Endothelial cell of hepatic sinusoid (primary cell): ENCODE data around the gene PTPRN.

ENCODE experiments used
- in situ Hi-C: cut with HindIII; loops from 2 replicates; pipeline ENCODE4 v1.10.0; 2017; ENCODE audit warnings: low sequenced_read_pairs

PTPRN gene

DNA sequence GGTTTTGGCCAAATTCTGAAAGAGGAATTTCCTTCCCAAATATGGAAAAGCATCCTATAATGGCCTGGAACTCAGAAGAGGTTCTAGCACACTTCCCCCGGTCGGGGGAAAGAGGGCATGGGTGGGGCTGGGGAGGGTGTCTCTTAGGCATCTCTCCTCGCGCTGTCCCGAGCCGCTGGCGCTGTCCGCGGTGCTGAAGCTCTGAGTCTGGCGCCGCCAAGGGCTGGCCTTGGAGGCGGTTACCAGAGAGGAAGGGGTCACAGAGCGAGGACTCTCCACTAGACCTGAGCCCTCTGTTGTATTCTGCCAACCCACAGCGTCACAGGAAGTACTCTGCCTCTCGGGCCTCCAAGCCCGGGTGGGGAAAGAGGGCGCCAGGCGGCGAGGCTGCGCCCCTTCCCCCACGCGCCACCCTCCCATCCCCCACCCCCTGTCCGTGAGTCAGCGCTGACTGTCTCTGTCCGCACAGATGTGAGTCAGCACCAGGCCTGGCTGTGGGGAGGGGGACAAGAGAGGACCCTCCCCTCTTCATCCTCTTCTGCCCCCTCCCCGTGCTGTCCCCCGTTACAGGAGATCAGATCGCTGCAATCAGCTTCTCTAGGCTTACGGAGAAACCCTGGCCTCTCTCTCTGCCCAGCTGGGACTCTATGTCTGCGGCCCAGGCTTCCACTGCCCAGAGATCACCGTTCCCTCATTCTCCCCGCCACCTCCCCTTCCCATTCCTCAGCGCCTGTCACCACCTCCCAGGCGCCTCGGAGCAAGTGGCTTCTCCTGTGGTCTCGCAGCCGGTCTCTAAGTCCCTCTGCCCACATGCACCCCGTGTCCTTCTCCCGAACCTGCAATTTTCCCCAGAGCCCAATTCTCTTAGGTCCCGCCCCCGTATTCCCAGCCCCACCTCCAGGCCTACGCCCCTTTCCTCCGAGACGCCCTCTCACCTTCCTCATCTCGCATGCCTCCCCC, 779 bp downstream of the PTPRN start:
- in situ Hi-C loops, result no loop called here

DNA sequence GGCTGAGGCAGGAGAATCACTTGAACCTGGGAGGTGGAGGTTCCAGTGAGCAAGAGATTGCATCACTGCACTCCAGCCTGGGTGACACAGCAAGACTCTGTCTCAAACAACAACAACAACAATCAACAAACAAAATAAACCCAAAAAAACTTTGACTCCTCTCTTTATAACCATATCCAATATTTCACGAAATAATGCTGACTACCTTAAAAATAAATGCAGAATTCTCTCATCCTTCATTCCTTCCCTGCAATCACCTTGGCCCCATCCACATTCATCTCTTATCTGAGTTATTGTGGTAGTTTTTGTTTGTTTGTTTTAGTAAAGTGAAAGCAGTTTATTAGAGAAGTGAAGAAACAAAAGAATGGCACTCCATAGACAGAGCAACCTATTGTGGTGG, 3.2 kb downstream of the PTPRN start:
- in situ Hi-C loops, result no loop called here

DNA sequence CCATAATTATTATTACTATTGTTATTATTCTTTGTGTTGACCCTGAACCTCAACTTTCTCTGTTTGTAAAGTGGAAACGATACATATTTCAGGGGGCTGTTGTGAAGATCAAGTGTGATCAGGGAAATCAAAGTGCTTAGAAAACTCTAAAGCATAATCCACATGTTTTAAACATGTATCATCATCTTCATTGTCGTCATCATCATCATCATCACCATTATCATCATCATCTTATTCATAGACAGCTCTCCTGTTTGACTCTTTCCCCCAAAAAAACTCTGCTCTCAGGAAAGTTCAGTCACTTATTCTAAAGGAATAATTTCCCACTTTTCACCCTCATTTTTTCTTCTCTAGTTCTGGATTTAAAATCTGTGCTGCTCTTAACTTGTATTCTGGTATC, 5.0 kb downstream of the PTPRN start:
- in situ Hi-C loops, result no loop called here

DNA sequence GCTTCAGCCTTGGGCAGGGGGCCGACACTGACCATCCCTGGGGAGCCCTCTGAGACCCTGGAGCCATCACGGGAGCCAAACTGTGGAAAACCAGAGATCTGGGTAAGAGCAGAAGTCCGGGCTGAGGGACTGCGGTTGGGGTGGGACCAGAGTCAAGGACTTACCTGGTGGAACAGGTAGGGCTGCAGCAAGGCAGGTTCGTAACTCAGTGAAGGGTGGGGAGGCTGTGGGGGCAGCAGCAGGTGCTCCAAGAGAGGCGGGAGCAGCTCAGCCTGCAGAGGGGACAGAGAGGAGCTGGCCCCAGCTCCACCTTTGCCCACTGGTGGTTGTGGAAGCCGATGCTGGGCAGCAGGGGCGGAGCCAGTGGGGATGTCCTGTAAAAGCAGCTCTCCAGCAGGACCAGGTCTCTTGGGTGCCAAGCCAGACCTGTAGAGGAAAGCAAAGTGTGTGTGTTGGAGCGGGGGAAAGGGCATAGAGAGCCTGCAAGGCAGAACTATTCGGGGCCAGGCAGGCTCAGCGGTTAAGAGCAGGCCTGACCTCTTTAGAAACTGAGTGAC, 6.7 kb downstream of the PTPRN start:
- in situ Hi-C loops, result no loop called here

DNA sequence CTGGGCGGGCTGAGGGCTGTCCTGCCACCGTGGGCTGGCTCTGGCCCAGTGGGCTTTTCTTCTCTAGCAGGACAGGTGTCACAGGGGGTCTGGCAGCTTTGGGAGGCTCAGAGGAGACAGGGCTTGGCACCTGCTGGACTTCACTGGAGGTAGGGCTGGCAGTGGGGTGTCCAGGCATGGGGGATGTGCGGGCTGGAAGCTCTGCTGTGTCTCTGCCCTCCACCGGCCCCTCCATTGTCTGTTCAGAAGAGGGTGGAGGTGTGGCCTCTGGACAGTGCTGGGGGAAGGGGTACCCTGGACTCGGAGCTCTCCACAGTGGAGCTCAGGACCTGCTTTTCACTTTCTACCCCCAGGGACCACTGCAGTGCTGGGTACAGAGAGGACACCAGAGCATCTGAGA, 9.2 kb downstream of the PTPRN start:
- in situ Hi-C loops, result no loop called here

DNA sequence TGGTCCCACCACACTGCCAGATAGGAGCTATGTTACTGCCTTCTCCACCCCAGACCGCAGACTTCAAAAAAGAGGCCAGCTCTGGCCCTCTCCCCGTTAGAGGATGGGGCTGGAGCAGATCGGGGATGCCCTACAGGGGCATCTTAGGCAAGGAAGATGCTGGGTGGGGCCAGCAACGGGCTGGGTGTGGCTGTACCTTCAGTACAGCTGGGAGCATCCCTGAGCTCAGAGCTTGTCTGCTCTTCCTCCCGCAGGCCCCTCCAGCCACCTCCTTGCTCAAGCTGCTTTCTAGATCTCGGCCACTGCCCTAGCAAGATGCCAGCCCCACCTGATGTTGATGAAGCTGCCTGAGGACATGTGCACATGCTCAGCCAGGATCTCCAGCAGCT, 9.8 kb downstream of the PTPRN start:
- in situ Hi-C loops, result loop anchor here (5.0 kb wide), 2 partner anchors 33 to 52 kb away; partner anchors contain the start of genes GLB1L, RESP18 and STK16

DNA sequence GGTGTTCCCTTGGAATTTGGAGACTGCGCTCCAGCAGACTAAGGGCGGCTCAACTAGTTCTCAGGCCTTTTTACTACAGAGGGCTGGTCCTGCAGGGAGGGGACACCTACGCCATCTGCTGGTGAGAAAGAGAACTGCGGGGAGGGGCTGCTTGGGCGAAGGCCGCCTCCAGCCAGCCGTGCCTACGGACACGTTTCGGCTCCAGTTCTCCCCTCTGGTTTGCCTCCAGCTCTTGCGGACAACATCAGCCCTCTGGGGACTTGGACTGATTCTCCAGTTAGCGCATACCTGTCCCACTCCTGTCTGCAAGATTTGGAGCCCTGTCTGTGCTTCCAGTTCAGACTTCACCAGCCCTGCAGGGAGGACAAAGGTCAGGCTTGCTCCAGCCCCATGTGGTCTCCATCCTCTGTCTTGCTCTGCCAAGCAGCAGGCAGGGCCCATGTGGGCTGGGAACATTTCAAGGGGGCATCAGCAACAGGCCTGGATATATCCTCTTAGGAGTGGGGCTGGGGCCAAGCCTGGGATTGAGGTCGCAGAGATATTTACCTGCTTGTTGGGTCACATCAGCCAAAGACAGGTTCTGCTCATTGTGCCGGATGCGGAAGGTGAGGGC, 10.3 kb downstream of the PTPRN start:
- in situ Hi-C loops, result loop anchor here (5.0 kb wide), 2 partner anchors 33 to 52 kb away; partner anchors contain the start of genes GLB1L, RESP18 and STK16

DNA sequence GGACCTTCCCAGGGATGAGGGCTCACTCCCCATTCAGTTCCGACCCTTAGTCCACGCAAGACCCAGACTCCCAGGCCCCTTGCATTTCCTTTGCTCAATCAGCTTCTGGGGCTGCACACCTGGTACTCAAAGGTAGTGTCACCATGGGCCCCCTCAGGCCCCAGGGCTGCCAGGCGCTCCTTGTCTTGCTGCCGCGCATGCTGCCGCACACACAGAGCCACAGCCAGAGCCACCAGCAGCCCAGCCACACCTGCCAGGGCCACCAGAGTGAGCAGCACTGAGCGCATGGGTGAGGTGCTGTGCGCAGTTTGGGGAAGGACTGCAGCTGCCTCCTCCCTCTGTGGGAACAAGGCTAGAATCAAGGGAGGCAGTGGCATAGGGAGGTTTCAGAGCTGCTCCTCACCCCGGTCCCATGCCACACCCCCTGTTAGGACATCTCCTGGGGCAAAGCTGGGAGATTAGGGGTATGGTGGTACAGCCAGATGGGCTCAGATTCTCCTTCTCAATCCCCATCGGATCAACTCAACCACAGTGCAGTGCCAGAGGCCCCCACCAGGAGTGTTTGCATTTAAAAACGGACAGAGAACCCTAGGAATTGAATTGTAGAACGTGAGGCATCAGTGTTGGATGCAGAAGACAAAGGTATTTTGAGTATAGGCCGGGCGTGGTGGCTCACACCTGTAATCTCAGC, 11.3 kb downstream of the PTPRN start:
- in situ Hi-C loops, result loop anchor here (5.0 kb wide), 2 partner anchors 34 to 51 kb away; partner anchors contain the start of genes GLB1L, RESP18 and STK16

DNA sequence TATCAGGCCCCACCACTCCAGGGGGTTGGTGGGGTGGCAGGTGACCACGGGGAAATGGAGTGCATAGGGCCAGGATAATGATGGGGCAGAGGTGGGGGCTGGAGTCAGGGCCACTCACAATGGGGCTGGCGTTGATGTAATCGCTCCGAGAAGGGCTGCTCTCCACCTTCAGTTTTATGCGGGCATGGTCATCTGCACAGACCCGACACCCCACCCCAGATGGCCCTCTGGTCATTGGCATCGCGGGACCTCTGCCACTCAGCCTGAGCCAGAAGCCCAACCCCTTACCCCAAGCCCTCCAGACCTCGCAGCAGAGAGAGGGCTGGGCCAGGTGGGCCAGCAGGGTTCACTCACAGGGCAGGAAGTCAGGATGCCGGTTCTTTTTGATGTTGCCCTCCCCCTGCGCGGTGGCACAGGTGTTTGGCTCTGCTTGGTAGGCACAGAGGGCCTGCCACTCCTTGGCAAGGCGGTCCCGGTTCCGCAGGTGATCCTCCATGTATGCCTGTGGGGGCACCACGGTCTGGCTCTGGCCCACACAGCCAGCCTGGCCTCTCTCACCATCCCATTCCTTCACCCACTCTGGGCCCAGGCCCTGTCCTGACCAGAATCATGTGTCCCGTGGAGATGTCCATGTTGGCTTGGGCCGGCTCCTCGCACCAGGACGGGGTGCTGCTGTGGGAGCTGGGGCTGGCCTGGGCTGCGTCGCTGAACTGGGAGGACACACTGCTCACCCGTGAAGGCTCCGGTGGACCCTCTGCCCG, 12.4 kb downstream of the PTPRN start:
- in situ Hi-C loops, result loop anchor here (5.0 kb wide), 2 partner anchors 35 to 50 kb away; partner anchors contain the start of genes GLB1L, RESP18 and STK16

DNA sequence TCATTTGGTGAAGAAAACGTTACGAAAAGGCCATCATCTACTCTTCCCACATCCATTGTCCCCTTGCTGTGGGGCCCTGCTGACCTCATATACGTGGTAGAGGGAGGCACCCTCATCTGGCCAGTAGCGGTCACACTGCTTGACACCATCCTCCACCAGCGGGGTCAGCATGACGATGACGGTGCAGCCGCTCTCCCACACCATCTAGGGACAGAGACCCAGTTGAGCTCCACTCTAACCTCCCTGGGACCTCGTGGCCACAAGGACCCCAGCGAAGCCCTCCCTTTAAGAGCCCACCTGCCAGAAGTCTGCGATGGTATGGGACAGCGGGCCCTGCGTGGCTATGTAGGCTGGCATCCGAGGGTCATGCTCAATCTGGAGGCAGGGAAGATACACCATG, 13.1 kb downstream of the PTPRN start:
- in situ Hi-C loops, result loop anchor here (5.0 kb wide), 2 partner anchors 36 to 49 kb away; partner anchors contain the start of genes GLB1L, RESP18 and STK16

DNA sequence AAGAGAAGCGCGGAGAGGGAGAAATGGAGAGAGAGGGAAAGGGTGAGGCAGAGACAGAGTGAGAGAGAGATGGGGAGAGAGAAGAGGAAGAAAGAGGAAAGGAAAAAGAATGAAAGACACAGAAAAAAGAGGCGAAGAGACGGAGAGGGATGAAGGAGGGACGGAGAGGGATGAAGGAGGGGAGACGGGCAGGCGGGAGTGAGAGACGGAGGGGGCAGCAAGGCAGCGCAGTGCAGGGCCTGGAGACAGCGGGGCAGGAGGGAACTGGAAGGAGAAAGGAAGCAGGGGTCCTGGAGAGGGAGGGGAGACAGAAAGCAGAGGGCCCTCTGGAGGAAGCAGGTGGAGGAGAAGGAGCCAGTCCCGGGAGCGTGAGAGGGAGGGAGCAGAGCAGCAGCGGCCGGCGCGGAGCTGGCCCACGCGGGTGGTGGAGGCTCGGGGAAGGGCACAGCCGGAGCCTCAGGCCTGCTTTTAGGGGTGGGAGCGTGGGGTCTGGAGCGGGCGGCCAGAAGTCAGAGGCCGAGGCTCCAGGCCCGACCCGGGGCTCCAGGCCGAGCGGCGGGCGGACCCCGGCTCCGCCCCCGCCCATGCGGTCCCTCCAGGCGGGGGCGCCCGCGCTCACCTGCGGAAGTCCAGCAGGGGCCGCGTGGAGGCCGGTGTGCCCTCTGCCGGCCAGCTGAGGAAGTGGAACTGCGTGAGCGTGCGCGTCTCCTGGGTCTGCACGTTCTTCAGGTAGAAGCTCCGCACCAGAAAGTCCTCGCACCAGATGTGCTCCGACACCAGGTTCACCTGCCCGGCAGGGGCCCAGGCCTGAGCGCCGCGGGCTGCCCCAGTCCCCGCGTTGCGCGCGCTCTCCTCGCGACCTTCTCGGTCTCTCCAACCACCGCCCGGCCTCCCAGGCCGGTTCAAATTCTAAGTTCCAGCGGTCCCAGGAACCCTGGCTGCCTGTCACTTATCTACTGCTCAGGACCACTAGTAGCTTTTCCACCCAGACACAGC, 14.5 kb downstream of the PTPRN start:
- in situ Hi-C loops, result loop anchor here (5.0 kb wide), 2 partner anchors 38 to 47 kb away; partner anchors contain the start of genes GLB1L, RESP18 and STK16

DNA sequence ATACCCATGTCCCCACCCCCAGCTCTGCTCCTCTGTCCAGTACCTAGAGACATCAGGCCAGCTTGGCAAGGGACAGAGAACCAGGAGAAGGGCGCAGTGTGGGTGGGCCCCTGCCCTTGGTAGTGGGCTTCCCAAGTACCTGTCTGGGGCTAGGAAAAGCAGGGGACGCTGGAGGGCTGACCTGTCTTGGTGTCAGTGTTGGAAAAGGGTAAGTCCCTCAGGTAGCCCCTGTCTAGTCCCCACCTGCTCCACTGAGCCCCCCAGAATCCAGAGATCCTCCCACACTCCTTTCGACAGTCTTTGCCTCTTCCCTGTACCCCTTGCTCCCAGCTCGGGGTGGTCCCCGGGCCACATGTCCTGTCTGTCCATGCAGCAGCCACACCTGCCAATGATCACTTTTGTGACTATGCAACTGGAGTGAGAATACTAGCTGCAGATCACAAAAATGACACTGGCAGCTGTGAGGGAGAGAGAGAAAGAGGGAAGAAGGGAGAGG, 15.4 kb downstream of the PTPRN start:
- in situ Hi-C loops, result no loop called here

DNA sequence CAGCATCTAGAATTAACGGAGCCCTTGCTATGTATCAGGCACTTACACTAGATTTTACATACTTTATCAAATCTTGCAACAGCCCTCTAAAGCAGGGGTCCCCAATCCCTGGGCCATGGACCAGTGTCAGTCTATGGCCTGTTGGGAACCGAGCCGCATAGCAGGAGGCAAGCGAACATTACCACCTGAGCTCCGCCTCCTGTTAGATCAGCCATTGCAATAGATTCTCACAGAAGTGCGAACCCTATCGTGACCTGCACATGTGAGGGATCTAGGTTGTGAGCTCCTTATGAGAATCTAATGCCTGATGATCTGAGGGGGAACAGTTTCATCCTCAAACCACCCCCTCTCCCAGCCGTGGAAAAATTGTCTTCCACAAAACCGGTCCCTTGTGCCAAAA, 16.6 kb downstream of the PTPRN start:
- in situ Hi-C loops, result no loop called here

DNA sequence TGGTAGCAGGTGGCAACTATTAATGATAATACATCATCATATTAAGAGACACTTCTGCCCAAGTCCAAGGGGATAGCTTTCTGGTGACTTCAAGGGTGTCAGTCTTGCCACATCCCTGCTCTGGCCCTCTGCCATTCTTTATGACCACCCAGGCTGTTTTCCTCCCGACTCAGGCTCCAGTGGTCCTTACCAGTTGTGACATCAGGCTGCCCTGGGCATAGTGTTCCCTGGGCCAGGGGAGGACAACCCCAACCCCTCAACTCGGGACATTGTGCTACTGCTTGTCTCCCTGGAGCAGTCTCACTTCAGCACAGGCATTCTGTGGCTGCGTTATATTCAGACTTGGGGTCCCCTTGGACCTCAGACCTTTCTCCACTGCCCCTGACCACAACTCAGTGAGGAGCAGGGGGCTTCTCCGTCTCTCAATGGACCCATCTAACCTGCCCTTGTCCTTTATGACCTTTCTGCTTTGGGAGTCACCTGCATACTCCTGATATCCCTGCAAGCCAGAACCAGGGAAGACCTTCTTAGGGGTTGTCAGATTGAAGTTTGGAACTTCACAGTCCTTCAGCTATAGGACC, 17.2 kb downstream of the PTPRN start:
- in situ Hi-C loops, result no loop called here

DNA sequence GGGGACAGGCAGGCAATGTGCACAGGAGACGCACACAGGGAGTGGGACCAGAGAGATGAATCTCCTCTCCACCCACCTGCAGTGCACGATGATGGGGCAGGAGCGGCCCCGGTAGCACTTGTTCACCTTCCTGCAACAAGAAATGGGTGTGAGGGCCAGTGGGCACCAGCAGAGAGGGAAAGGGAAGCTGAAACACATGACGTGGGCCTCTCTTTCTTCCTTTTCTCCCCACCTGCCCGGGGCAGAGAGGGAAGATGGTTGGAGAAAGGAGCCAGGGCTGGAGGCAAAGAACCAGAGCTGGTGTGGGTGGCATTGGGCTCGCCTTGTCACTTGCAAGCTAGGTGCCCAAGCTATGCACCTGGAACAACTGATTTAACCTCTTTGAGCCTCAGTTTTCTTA, 17.8 kb downstream of the PTPRN start:
- in situ Hi-C loops, result no loop called here

DNA sequence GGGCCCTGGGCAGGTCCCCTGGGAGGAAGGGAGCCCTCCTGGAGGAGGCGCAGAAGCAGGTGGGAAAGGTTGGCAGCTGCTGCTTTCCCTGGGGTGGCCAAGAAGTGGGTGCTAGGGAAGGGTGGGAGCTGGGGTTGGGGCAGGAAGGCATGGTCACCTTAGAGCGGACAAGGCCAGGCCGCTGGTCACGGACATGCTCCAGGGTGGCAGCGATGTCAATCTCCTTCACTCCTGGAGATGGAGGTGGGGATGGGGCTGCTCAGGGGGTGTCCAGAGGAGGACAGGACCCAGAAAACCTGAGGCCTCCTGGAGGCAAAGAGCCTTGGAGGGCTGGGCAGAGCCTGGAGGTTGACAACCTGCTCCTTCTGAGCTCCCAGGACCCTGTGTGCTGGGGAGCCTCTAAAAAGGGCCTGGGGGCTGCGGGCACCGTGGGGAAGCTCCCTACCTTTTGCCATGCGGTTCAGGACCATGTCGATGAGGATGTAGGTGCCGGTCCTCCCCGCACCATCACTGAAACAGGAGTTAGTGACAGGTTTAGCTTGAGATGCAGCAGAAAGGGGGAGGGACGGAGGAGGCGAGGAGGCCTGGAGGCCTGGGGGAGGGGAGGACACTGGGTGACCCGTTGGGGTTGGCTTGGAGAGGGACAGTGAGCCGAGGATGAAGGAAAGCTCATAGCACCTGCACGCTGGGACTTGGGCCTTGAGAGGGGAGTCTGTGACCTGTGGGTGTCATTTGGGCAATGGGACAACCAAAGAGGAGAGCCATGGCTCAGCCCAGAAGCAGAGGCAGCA, 18.6 kb downstream of the PTPRN start:
- in situ Hi-C loops, result no loop called here

DNA sequence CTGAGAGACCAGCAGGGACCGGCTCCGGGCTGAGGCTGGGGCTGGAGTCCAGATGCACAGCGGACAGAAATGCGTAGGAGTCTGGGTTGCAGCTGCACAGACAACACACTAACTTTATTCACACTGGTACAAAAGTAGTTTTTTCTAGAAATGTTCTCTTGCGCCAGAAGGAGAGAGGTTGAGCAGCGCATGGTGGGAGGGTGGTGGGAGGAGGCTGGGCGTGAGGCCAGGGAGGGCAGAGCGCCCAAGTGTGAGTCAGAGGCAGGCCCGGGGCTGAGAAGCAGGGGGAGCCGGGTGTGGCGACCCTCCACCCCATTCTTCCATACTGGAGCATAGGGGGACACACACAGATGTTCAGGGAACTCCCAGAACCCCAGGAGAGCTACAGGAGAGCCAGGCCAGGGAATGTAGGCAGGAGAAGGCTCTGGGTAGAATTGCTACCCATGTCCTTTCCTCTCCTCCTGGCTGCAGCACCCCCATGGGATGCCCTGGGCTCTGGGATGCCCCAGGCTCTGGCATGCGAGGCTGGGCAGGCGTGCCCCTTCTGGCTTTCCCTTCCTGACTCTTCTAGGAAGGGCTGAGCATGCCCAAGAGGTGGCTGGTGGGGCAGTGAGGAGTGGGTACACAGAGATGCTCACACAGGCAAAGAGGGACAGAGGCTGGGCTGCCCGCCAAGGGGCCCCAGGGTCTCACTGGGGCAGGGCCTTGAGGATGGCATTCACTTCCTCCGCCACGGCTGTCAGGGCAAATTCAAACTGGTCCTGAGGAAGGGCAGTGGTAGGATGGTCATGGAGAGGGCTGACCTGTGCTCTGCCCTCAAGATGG, 19.5 kb downstream of the PTPRN start:
- in situ Hi-C loops, result no loop called here
